GM18907 (cell line): ENCODE measurements around the gene AIRE.

Experiments
- ATAC-seq: cut with Tn5 transposase; IDR thresholded peaks from one replicate; pipeline ENCODE4 v1.9.1; 2021; ENCODE audit warnings: mild to moderate bottlenecking, moderate library complexity; ENCODE audit not compliant: unreplicated experiment

Gene AIRE

GRCh38 chr21:44303490-44303981 lies 17.9 kb downstream of the AIRE start:
- no peak for ATAC-seq

- ATAC-seq = no peak
Observed at GRCh38 chr21:44304011-44304616, 18.4 kb downstream of the AIRE start.

- ATAC-seq = no peak
Observed at GRCh38 chr21:44304877-44305293, 19.2 kb downstream of the AIRE start.

- no peak for ATAC-seq
Observed at GRCh38 chr21:44305691-44306090, 20.0 kb downstream of the AIRE start.

- ATAC-seq = no peak
Observed at GRCh38 chr21:44306936-44307704, 21.4 kb downstream of the AIRE start.

GRCh38 chr21:44310628-44311507 lies 25.2 kb downstream of the AIRE start:
- ATAC-seq = no peak

- no peak for ATAC-seq
Observed at GRCh38 chr21:44312089-44312488, 26.4 kb downstream of the AIRE start.

- ATAC-seq = no peak
Observed at GRCh38 chr21:44312716-44313115, 27.0 kb downstream of the AIRE start.

- ATAC-seq = no peak
Observed at GRCh38 chr21:44313451-44313850, 27.8 kb downstream of the AIRE start.

GRCh38 chr21:44314128-44314527 lies 28.5 kb downstream of the AIRE start:
- no peak for ATAC-seq

GRCh38 chr21:44314561-44314960 lies 28.9 kb downstream of the AIRE start:
- ATAC-seq = no peak

- no peak for ATAC-seq
Observed at GRCh38 chr21:44315691-44316203, 30.1 kb downstream of the AIRE start.

- ATAC-seq = no peak
Observed at GRCh38 chr21:44316277-44316900, 30.7 kb downstream of the AIRE start.

- ATAC-seq = no peak
Observed at GRCh38 chr21:44317241-44317782, 31.6 kb downstream of the AIRE start.

- ATAC-seq = no peak
Observed at GRCh38 chr21:44317871-44318270, 32.2 kb downstream of the AIRE start.

- ATAC-seq = no peak
Observed at GRCh38 chr21:44318489-44319285, 33.0 kb downstream of the AIRE start.

- ATAC-seq = no peak
Observed at GRCh38 chr21:44319407-44320065, 33.9 kb downstream of the AIRE start.

- ATAC-seq = no peak
Observed at GRCh38 chr21:44320847-44321246, 35.2 kb downstream of the AIRE start.

- ATAC-seq = no peak
Observed at GRCh38 chr21:44321846-44322450, 36.3 kb downstream of the AIRE start.
